ENCODE measurements around the gene CD300A.

GRCh38 chr17:74419928-74420411 is 46.5 kb upstream of the CD300A start:
- TF ChIP-seq, protein P1, sequence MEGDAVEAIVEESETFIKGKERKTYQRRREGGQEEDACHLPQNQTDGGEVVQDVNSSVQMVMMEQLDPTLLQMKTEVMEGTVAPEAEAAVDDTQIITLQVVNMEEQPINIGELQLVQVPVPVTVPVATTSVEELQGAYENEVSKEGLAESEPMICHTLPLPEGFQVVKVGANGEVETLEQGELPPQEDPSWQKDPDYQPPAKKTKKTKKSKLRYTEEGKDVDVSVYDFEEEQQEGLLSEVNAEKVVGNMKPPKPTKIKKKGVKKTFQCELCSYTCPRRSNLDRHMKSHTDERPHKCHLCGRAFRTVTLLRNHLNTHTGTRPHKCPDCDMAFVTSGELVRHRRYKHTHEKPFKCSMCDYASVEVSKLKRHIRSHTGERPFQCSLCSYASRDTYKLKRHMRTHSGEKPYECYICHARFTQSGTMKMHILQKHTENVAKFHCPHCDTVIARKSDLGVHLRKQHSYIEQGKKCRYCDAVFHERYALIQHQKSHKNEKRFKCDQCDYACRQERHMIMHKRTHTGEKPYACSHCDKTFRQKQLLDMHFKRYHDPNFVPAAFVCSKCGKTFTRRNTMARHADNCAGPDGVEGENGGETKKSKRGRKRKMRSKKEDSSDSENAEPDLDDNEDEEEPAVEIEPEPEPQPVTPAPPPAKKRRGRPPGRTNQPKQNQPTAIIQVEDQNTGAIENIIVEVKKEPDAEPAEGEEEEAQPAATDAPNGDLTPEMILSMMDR (IDR thresholded peaks at IDR 0.05; ENCODE audit: insufficient read depth, low read length): no peak
- TF ChIP-seq POLR2AphosphoS5 (IDR thresholded peaks at IDR 0.05; ENCODE audit: low read depth): no peak
